ENCODE measurements around the gene SMS.

SMS gene

GRCh38 chrX:21982311-21982710 is 41.8 kb downstream of the SMS start:
- DNase-seq (ENCODE audit: low spot score), result no peak

DNA sequence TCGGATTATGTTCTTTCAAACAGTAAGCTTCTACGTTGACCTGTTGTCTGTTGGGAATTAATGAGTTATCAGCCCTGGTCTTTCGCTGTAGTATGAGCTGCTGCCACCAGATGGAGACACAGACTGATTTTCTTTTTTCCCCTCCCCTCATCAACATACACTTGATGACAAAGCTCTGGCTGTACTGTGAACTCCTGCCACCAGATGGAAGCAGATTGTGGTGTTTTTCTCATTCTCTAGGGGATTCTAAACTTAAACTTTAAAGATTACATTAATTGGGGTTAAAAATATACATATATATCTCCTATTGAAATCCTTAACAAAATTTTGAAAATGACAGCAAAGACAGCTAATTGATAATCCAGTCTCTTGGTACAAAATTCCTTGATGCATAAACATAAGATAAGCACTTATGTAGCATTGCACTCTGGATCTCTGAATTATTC is 44.8 kb downstream of the SMS start:
- peak; percentile 74 for DNase-seq (ENCODE audit: low spot score)

GRCh38 chrX:21986596-21986995 is 46.1 kb downstream of the SMS start:
- no peak for DNase-seq (ENCODE audit: low spot score)

DNA sequence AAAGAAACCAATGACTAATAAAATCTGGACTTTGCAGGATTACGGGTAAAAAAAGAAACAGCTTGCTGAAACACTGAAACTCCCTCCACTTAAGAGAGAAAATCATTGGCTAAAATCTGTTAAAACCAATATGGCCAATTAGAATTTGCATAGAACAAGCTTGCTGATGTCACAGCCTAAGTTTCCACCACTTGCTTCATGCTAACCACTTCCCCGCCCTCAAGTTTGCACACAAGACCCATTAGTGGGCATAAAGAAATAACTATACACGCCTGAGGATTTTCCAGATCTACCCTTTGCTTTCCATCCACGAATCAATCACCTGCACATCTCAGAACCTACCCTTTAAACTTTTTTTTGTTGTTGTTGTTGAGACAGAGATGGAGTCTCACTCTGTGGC is 48.9 kb downstream of the SMS start:
- DNase-seq (ENCODE audit: low spot score), result no peak

- no peak for DNase-seq (ENCODE audit: low spot score)
These were observed 50.3 kb downstream of the SMS start for GRCh38 chrX:21990832-21991231.

GRCh38 chrX:21991504-21991903 is 51.0 kb downstream of the SMS start:
- no peak for DNase-seq (ENCODE audit: low spot score)

DNA sequence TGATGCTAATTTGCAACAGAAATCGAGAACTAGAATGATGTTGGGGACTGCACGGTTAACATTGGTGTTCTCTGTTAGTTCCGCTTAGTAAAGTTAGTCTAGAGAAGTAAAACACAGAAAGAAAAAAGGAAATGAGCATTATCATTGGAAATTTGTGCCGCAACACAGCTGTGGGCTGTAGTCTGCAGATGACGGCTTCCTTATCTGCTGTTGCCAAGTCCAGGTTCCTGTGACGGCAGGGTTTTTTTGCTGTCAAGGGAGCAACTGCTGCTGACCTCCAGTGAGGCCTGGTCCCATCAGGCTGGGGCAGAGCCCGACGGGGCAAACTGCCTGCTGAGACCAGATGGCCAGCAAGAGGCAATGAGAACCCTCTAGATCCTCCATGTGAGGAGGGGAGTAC is 52.8 kb downstream of the SMS start:
- no peak for DNase-seq (ENCODE audit: low spot score)

- no peak for DNase-seq (ENCODE audit: low spot score)
These were observed 56.5 kb downstream of the SMS start for GRCh38 chrX:21996872-21997455.

- DNase-seq (ENCODE audit: low spot score), result no peak
These were observed 57.5 kb downstream of the SMS start for GRCh38 chrX:21998037-21998436.

DNA sequence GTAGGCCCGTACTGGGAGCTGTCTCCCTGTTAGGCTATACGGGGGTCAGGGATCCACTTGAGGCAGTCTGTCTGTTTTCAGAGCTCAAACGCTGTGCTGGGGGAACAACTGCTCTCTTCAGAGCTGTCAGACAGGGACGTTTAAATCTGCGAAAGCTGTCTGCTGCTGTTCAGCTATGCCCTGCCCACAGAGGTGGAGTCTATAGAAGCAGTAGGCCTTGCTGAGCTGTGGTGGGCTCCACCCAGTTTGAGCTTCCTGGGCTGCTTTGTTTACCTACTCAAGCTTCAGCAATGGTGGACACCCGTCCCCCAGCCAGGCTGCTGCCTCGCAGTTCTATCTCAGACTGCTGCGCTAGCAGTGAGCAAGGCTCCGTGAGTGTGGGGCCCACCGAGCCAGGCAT is 64.4 kb downstream of the SMS start:
- no peak for DNase-seq (ENCODE audit: low spot score)

- no peak for DNase-seq (ENCODE audit: low spot score)
These were observed 71.5 kb downstream of the SMS start for GRCh38 chrX:22012051-22012450.

DNA sequence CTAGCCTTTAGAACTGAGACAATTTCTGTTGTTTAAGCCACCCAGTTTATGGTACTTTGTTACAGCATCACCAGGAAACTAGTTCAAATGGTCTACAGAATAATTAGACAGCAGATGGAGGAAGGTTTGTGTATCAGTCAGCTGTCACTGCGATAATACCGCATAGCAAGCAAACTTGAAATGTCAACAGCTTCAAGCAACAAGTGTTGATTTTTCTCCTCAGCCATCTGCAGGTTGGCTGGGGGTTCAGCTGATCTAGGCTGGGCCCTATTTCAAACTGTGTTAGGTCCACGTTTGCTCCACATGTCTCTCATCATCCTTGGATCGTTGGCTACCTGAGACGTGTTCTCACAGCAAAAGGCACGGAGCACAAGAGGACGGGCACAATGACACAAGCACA is 72.4 kb downstream of the SMS start:
- no peak for DNase-seq (ENCODE audit: low spot score)

DNA sequence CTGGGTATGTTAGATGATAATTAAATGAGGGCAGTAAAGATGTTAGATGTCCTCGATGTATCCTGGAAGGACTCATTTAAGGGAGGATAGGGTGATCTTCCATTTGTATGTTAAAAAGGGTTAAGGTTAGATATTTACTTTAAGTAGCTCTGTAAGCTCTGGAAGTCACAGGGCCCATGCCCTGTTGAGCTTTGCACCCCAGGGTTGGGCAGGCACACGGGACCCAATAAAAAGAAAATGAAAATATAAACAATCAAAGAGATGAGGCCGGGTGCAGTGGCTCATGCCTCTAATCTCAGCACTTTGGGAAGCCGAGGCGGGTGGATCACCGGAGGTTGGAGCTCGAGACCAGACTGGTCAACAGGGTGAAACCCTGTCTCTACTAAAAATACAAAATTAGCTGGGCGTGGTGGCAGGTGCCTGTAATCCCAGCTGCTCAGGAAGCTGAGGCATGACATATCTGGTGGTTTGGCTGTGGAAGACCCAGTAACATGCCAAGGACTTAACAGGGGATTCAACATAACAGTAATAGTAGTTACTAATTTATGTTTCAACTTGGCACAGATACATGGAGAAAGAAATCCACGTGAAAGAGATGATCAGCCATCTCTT is 74.7 kb downstream of the SMS start:
- no peak for DNase-seq (ENCODE audit: low spot score)

- no peak for DNase-seq (ENCODE audit: low spot score)
These were observed 81.3 kb downstream of the SMS start for GRCh38 chrX:22021751-22022324.

- no peak for DNase-seq (ENCODE audit: low spot score)
These were observed 84.1 kb downstream of the SMS start for GRCh38 chrX:22024577-22024976.

DNA sequence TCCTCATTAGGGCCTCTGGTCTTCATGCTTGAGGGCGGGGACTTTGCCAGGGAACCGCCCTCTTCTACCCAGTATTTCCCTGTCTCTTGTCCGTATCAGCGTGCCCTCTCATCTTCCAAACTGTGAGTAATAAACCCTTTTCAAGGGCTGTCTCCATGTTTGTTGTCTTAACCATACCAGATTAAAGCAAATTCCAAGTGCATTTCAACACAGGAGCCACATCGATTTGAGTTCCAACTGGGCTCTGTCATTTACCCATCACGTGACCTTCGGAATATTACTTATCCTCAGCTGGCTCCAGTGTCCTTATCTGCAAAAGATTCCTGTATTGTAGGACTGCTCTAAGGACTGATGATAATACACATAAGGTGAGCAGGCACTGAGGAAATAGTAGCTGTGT is 85.2 kb downstream of the SMS start:
- DNase-seq (ENCODE audit: low spot score), result no peak

GRCh38 chrX:22026731-22027130 is 86.2 kb downstream of the SMS start:
- DNase-seq (ENCODE audit: low spot score), result no peak

- no peak for DNase-seq (ENCODE audit: low spot score)
These were observed 91.6 kb downstream of the SMS start, which contains the start of gene PHEX for GRCh38 chrX:22032084-22032483. Gene PHEX, plus strand, starts transcription at chrX:22032325. Its CDS starts 681 bp downstream, at chrX:22033006.

GRCh38 chrX:22032506-22032905 is 92.0 kb downstream of the SMS start:
- DNase-seq (ENCODE audit: low spot score), result no peak

GRCh38 chrX:22033818-22034217 is 93.3 kb downstream of the SMS start:
- DNase-seq (ENCODE audit: low spot score), result no peak

DNA sequence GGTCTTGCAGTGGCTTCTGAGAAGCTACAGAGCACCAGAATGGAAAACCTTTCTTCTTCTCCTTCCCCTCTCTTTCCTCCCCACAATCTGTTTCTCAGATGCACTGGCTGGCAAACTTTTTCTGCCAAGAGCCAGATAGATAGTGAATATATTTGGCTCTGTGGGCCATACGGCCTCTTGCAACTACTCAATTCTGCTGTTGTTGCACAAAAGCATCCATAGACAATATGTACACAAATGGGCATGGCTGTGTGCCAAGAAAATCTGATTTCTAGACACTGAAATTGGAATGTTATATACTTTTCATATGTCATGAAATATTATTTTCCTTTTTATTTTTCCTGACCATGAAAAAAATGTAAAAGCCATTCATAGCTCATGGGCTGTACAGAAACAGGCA is 94.7 kb downstream of the SMS start:
- DNase-seq (ENCODE audit: low spot score), result no peak

DNA sequence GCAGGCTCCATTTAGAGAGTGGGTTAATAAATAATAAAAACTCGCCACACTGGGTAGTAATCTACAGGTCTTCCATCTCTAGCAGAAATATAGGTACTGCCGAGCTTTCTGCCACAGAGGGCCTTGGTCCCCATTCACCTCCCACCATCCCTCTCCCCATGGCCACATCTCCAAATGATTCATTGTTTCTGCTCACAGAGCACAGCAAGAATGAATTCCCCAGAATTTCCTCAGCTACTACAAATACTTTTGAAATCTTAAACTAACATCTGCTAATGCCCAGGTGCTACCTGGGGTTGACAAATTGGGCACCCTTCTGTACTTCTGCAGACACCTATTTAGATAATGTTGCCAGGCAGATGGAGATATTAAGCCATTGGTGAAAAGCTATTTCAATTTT is 96.7 kb downstream of the SMS start:
- no peak for DNase-seq (ENCODE audit: low spot score)

DNA sequence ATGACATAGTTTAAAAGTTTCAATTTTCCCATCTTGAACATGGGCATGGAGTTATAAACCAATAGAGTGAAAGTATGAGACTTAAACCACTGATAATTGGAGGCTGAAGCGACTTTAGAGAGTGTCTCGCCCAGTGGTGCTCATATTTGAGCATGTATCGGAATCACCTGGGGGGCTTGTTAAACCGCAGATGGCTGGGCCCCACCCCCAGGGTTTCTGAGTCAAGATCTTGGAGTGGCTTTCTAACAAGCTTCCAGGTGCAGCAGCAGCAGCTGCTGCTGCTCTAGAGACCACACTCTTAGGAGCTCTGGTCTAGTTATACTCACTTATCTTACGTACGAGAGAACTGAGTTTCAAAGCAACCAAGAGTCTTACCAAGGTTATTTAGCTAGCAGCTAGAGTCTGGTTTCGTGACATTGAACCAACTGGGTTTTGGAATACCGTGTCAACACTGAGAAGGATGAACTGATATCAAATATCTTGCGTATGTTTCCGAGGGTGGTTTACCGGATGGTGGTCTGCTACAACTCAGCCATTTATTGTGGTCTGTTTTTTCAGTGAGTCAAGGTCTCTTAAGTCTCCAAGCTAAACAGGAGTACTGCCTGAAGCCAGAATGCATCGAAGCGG is 97.5 kb downstream of the SMS start:
- no peak for DNase-seq (ENCODE audit: low spot score)
